A549 treated with DMSO at 1 μM for 4 hours (cell line): ENCODE measurements around the gene POLE4. TPM values are rescaled to one million over a fixed set of nuclear protein-coding genes. Genes with fewer than 3 reads are reported as not detected.

ENCODE experiments used
- total RNA-seq: library from RNA; stranded (reverse); fragments of 200-300 nt; extraction: Qiagen RNA extraction; gene quantifications from 5 replicates; pipeline ENCODE4 v1.2.3, GENCODE V29; 2022; ENCODE audit warnings: low read depth

Gene POLE4, protein sequence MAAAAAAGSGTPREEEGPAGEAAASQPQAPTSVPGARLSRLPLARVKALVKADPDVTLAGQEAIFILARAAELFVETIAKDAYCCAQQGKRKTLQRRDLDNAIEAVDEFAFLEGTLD
- total RNA-seq = 96.5 to 179 TPM (median 157 TPM) in 5 replicates

DNA sequence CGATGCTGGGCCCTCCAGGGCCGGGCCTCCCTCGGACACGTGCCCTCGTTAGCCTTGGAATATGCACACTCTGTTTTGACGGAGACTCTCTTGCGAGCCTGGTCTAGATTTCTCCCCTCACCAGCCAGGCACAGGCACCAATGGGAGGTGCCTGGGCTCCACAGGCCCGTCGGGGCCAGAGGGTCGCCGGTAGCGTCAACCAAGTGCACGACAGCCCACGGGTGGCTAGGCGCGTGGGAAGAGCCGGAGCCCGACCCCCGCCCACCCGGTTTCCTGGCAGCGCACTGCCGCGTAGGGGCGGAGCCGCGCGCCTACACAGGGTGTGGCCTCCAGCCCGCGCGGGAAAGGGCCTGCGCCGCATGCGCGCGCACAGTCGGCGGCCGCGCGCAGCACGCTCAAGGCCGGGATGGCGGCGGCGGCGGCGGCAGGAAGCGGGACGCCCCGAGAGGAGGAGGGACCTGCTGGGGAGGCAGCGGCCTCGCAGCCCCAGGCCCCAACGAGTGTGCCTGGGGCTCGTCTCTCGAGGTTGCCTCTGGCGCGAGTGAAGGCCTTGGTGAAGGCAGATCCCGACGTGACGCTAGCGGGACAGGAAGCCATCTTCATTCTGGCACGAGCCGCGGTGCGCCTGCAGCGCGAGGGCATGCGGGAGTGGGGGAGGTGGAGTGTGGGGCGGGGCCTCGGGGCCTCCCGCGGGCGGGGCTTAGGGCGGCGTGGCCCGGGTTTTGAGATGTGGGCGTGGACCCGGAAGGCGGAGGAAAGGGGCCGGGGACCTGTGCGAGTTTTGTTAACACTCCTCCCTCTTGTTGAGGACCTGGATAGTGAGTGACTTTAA, at the start of gene POLE4:
TSS of gene POLE4 (plus strand) at position 370 of the 832 bp plus-strand sequence. CDS start at position 407, 37 bp downstream.

Other genes with a start within 250 kb of the POLE4 start
- gene HK2, start 124.5 kb upstream of the POLE4 start, total RNA-seq = 1.2 to 2.3 TPM (median 1.3 TPM) in 5 replicates
- gene TACR1, start 240.9 kb downstream of the POLE4 start, total RNA-seq = 0.21 to 0.45 TPM (median 0.39 TPM) in 5 replicates